Measurements from ENCODE around the gene MIPEP.

DNA sequence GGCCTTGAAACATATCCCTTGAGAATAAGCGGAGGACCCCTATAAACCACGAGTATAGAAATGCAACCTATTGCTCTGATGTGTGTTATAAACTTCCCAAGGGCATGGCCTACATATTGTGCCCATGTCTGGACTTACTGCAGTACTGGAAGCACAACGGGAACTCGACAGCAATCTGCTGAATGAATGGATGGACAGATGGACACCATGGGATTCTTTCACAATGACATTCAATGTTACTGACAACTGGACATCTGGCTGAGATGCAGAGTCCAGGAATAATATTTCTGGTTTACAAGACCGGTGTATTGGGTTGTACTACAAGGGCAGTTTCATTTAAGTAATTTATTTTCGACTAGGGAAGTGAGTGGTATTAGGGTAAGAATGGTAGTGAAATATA is 123.7 kb downstream of the MIPEP start:
- TF ChIP-seq, protein P1, sequence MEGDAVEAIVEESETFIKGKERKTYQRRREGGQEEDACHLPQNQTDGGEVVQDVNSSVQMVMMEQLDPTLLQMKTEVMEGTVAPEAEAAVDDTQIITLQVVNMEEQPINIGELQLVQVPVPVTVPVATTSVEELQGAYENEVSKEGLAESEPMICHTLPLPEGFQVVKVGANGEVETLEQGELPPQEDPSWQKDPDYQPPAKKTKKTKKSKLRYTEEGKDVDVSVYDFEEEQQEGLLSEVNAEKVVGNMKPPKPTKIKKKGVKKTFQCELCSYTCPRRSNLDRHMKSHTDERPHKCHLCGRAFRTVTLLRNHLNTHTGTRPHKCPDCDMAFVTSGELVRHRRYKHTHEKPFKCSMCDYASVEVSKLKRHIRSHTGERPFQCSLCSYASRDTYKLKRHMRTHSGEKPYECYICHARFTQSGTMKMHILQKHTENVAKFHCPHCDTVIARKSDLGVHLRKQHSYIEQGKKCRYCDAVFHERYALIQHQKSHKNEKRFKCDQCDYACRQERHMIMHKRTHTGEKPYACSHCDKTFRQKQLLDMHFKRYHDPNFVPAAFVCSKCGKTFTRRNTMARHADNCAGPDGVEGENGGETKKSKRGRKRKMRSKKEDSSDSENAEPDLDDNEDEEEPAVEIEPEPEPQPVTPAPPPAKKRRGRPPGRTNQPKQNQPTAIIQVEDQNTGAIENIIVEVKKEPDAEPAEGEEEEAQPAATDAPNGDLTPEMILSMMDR (optimal IDR thresholded peaks at IDR 0.05 in 1 of 3, IDR thresholded peaks at IDR 0.05 in 1 of 3, conservative IDR thresholded peaks at IDR 0.05 in 1 of 3; ENCODE audit: extremely low read depth in 1 of 3, insufficient read depth in 2 of 3, low read length in 3 of 3): no peak
- TF ChIP-seq EZH2 (IDR thresholded peaks at IDR 0.05; ENCODE audit: low read length): no peak
